GOT3 (cell line): ENCODE results near the gene RPS27L.

ENCODE experiments used
- DNase-seq: peaks from one replicate; lab custom pipeline; 2025; ENCODE audit warnings: mixed read lengths; lab: John Stamatoyannopoulos, UW

The RPS27L gene

DNA sequence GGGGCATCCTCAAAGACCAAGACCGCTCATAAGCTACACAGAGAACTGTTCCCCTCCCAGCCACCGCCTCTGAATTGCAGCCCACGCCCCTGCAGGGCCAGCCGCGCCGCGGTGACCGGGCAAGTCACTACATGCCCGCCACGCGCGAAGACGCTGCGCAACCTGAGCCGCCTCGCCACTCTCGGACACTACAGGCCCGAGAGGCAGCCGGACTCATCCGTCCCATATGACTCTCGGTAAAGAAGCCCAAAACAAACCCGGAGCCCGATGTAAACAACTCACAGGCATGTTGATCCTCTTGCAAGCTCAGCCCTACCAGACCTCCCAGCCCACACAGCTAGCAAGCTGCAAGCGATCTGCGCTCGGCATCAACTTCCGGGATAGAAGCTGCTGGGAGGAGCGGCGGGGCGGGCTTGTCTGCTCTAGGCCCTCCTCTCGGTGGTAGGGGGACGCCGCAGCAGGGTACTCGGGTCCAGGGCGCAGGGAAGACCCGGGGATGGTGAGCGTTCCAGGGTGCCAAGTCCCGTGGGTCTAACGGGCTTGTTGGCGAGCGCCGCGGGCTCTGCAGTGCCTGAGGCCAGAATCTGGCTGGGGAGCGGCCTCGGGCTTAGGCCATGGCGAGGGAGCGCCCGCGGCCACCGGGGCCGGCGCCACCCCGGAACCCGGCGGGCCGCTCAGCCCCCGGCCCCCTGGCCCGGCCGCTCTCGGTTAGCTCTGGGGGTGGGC, at the start of gene RPS27L:
Gene RPS27L (minus strand): TSS at position 360 of the 726 bp plus-strand sequence. CDS start 72 bp downstream, at position 288.
- peak; percentile 45 for DNase-seq

- DNase-seq = no peak
Measured at GRCh38 chr15:63206079-63206478, 48.8 kb upstream of the RPS27L start.

DNA sequence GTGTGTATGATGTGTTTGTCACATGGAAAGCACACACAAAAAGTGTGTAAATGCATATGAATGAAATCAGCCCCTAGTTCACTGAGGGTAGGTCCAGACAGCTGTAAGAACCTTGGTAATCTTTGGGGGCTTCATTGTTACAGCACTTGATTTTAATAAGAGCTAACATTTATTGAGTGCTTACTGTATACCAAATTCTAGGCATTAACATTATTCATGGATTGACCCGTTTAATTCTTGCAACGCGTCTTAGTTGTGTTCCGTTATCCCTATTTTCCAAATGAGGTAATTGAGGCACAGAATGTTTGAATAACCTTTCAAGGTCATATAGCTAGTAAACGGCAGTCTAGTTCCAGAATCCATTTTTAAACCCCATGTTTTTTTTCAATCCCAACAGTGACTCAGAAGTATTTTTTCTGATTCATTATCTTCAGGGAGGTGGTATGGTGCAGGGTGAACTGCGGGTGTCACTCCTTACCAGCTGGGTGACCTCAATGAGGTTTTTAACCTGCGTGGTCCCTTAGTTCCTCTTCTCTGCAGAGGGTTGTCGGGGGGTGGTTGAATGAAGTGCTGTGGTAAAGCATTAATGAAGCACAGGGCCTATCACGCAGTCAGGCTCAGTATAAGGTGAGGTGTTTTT, 46.3 kb upstream of the RPS27L start:
- DNase-seq = no peak

GRCh38 chr15:63202861-63203260, 45.6 kb upstream of the RPS27L start:
- no peak for DNase-seq

- DNase-seq = no peak
Measured at GRCh38 chr15:63200464-63201249, 43.4 kb upstream of the RPS27L start.

- no peak for DNase-seq
Measured at GRCh38 chr15:63198371-63199250, 41.3 kb upstream of the RPS27L start.

DNA sequence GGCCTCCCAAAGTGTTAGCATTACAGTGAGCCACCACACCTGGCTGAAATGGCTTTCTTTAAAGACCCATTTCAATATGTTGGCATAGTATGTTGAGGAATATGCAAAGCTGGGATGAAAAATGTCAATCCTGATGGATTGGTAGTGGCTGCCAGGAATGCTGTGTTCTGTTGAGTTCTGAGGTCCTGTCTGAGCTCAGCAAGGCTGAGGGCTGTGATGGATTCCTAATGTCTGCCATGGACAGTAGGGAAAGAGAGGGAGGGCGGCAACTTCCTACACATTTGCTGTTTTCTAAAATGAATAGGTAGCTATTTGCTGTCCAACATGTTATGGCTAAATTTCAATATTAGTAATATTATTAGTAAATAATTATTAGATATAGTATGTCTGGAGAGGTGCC, 40.3 kb upstream of the RPS27L start:
- DNase-seq = no peak

- DNase-seq = no peak
Measured at GRCh38 chr15:63196842-63197241, 39.6 kb upstream of the RPS27L start.

- no peak for DNase-seq
Measured at GRCh38 chr15:63195569-63196015, 38.3 kb upstream of the RPS27L start.

- DNase-seq = no peak
Measured at GRCh38 chr15:63194880-63195568, 37.7 kb upstream of the RPS27L start.

- DNase-seq = no peak
Measured at GRCh38 chr15:63194302-63194701, 37.0 kb upstream of the RPS27L start.

DNA sequence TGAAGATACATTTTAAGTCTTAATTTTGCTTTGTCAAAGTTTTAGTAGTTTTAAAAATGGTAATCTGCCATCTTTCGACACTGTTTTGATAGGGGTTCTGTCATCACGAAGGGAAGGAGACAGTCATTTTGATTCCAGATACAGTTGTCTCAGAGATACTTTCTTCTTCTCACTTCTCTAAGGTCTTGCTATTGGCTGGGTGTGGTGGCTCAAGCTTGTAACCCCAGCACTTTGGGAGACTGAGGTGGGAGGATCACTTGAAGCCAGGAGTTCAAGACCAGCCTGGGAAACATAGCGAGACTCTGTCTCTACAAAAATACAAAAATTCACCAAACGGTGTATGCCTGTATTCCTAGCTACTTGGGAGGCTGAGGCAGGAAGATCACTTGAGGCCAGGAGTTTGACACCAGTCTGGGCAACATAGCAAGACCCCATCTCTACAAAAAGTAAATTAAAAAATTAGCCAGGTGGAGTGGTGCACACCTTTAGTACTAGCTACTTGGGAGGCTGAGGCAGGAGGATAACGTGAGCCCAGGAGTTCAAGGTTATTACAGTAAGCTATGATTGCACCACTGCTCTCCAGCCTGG, 35.4 kb upstream of the RPS27L start:
- DNase-seq = no peak

DNA sequence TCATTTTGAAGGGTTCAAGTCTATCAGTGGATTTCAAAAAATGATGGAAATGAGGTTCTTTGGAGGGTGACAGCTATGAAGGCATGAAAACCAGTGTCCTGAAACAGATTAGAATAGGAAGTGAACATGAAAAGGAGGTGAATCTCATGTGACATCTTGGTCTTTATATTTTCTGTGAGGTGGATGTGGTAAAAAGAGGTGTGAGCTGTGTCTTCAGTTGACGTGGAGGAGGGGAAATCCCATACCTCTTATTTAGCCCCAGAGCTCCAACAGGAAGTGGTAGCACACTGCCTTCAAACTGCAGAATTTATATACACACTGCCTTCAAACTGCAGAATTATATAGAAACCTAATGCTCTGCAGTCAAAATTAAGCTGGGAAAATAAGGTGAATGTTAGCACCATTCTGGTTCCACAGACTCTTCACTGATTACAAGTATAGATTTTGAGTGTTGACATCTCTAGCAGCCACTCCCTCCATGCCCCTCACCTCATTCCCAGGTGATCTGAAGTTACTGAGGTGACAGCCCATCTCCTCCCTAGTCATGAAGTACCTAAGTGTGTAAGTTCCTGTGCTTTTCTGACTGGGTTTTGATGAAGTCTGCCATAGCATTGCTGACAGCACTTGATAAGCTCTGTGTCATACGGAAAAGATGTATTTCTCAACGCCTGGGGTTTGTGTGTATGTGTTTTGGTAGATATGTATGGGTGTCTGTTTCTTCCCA, 34.8 kb upstream of the RPS27L start:
- no peak for DNase-seq

DNA sequence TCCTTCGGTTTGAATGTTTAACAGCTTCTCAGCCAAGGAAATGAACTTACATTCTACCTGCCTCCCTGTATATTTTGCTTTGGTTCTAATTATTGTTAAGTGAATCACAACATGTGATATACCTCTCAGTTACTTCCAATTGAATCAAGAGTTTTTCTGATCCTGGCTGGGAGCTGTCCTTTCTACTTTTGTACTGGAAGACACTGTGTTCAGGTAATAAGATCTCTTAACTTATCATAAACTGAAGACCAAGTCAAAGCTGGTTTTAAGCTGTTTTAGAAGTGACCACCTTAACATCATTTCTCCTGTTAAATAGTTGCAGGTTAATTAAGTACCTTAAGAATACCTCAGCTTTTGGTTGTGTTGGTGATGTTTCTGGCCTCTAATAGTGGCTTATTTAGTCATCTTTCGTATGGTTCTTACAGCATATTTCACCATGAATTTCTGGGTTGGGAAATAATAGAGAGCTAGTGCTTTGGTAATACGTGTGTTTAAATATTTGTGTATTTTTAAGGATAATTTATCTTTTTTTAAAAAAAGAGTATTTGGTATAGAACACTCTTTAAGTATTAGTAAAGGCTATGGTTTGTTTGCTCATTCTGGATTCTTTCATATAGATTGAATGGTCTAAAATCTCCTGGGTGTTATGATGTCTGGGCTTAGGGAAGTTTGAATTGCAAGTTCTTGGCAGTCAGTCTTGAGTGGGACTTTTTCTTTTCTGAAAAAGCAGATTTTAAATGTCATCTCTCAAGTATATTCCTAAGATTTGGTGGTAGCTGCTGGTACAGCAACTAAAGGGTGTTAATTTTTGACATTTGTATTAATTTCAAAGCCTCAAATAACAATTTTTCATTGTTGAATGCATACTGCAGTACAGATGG, 33.7 kb upstream of the RPS27L start:
- DNase-seq = no peak

DNA sequence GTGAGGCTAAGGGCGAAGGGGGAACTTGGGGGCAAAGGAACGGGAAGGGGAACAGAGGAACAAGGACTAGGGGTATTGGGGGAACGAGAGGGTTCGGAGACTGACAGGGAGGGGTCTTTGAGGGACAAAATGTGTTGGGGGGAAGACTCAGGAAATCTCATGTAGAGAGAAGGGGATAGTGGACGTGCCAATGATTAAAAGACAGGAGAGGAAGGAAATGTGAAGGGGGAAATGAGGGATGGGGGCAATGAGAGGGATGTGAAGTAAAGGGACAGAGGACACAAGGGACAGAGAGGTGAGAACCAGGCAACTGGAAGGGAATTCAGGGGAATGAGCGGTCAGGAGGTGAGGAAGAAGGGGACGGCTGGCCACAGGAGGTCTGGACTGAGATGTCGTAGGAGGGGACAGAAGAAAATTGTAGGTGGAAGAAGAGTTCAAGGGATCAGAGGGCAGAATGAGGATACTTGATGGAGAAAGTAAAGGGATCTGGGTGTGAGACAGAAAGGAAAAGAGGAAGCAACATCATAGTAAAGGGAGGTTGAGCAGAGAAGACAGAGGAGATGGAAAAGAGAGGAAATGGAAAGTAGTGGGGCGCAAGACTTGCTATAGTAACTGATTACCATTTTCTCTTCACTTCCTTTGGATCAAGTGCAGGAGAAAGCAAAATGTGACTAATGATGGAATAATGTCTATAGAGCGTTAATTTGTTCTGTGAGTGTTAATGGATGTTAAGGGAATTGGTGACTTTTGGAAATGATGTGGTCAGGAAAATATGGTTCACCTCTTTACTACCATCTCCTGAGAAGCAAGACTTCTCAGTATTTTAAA, 32.9 kb upstream of the RPS27L start:
- no peak for DNase-seq

DNA sequence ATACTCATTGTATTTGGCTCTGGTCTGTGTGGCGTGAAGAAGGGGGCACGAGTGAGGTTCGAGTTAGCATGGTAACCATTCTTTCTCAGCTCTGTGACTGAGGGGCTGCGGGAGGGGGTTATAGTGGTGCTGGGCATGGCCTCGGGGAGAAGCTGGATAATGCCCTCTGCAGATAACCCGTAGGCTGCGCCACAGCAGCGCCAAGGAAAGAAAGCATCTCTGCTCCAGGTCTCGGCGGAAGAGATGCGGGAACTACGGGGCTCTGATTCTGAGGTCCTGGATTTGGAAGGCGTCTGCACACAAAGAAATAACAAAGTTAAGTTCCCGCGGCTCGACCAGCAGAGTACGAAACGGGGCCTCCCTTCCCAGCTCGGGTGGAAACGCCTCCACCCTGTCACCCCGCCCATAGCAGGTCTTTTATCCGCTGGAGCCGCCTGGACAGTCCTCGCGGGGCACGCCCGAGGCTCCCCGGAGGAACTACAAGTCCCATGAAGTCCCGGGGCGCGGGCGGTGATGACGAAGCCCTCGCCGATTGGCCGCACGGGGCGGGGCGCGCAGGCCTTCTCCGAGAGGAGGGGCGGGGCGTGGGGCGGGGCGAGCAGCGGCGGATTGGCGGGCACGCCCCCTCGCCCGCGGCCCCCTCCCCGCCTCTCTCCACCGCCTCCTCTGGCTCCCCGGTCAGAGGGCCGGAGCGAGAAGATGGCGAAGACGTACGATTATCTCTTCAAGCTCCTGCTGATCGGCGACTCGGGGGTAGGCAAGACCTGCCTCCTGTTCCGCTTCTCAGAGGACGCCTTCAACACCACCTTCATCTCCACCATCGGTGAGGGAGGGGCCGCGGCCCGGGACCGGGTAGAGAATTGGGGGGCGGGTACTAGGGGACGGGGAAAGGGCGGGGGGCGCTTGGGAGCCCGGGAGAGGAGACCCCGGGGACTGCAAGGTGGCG, 31.9 kb upstream of the RPS27L start, which contains the start of gene RAB8B:
Gene RAB8B (plus strand): TSS at position 681 of the 946 bp plus-strand sequence. CDS start 19 bp downstream, at position 700.
- DNase-seq = peak; percentile 87
